HepG2 (cell line): Measurements from ENCODE around the gene METRNL. TPM values are rescaled to one million over a fixed set of nuclear protein-coding genes. Genes with fewer than 3 reads are reported as not detected.

Source experiments
- ATAC-seq: fragments of 200-7000 bp; cut with Tn5 transposase; 3 replicates; pipeline ENCODE4 v1.9.1; 2020; ENCODE audit warnings: mild to moderate bottlenecking, moderate library complexity
- BruUV-seq: library from RNA; stranded (reverse); fragments of 400-500 nt; replicated peaks from 2 replicates; lab custom pipeline; 2021; lab: Mats Ljungman, UMichigan
- CTCF ChIA-PET: fragments of 300-600 bp; formaldehyde crosslinking; extraction: SDS; loops from one replicate; lab custom pipeline; 2021; ENCODE audit warnings: low total read pairs, inconsistent platforms, low intra/inter-chr PET ratio; lab: Yijun Ruan, JAX
- POLR2A ChIA-PET: fragments of 350-600 bp; sonication (Branson Sonifier 250); formaldehyde crosslinking; loops from one replicate; lab custom pipeline; 2020; ENCODE audit warnings: antibody characterized with exemption, inconsistent platforms; lab: Yijun Ruan, JAX
- DNase-seq: peaks from one replicate; pipeline ENCODE4 v3.0.0-alpha.2; 2015; ENCODE audit warnings: low spot score
- FAIRE-seq: peaks from 3 replicates; lab custom pipeline; 2011; peaks lifted over from hg19 to GRCh38; lab: Jason Lieb, UNC
- H2AFZ ChIP-seq: one replicate; pipeline ENCODE4 v1.6.1; 2011; ENCODE audit warnings: low read length, inconsistent platforms
- H3K27ac ChIP-seq: fragments of 300-600 bp; 3 replicates; pipeline ENCODE4 v1.8.0; 2011; ENCODE audit warnings: mixed run types, mild to moderate bottlenecking, mixed read lengths, low read length, inconsistent platforms; ENCODE audit not compliant: insufficient read depth; ENCODE audit errors: extremely low read length
- H3K27me3 ChIP-seq, 2 experiments: fragments of 200-600 bp in 1 of 2; 2 replicates in 1 of 2; 3 replicates in 1 of 2; pipeline versions ENCODE4 v1.6.0 to v1.8.0; 2011; ENCODE audit warnings: low read length in 2 of 2, mild to moderate bottlenecking in 2 of 2, moderate library complexity in 2 of 2, inconsistent platforms in 1 of 2; ENCODE audit not compliant: insufficient read depth in 2 of 2, control insufficient read depth in 1 of 2
- H3K36me3 ChIP-seq, 2 experiments: fragments of 200-600 bp in 1 of 2; replicated peaks in 1 of 2; 2 replicates in 1 of 2; 3 replicates in 1 of 2; pipeline versions ENCODE4 v1.5.1 to v1.8.0; 2011; ENCODE audit warnings: low read length in 2 of 2, inconsistent platforms in 1 of 2; ENCODE audit not compliant: insufficient read depth in 2 of 2, control insufficient read depth in 1 of 2
- H3K4me1 ChIP-seq: 2 replicates; pipeline ENCODE4 v1.5.1; 2012; ENCODE audit warnings: low read length, inconsistent platforms; ENCODE audit not compliant: insufficient read depth
- H3K4me2 ChIP-seq: 2 replicates; pipeline ENCODE4 v1.6.0; 2011; ENCODE audit warnings: low read depth, low read length, inconsistent platforms
- H3K4me3 ChIP-seq, 3 experiments: fragments of 200-600 bp in 1 of 3; sonication (generic), shearing (Covaris generic) in 1 of 3; replicated peaks in 1 of 3; 2 replicates each; pipeline ENCODE4 v1.5.1; 2011 to 2016; ENCODE audit warnings: low read length in 3 of 3, inconsistent platforms in 2 of 3, low read depth in 2 of 3, mild to moderate bottlenecking in 2 of 3, control low read depth in 1 of 3, mixed read lengths in 1 of 3; ENCODE audit not compliant: insufficient read depth in 1 of 3
- H3K79me2 ChIP-seq: one replicate; pipeline ENCODE4 v1.6.1; 2011; ENCODE audit warnings: low read length, inconsistent platforms; ENCODE audit not compliant: insufficient read depth
- H3K9ac ChIP-seq: 2 replicates; pipeline ENCODE4 v1.6.0; 2011; ENCODE audit warnings: mild to moderate bottlenecking, low read depth, low read length, inconsistent platforms; ENCODE audit not compliant: insufficient read depth
- H3K9me3 ChIP-seq: 2 replicates; pipeline ENCODE4 v1.5.1; 2012; ENCODE audit warnings: mild to moderate bottlenecking, low read length
- H4K20me1 ChIP-seq: 2 replicates; pipeline ENCODE4 v1.6.0; 2011; ENCODE audit warnings: inconsistent platforms, mild to moderate bottlenecking, low read length, moderate library complexity; ENCODE audit not compliant: insufficient read depth
- ELF4 ChIP-seq: sonication (generic); formaldehyde crosslinking; IDR thresholded peaks from 2 replicates; pipeline ENCODE4 v1.5.0; 2020; ENCODE audit warnings: missing genetic modification reagents, mild to moderate bottlenecking, moderate library complexity, borderline replicate concordance
- HNRNPUL1 ChIP-seq: fragments of 200-400 bp; formaldehyde crosslinking; IDR thresholded peaks from 2 replicates; pipeline ENCODE4 v1.6.1; 2017; ENCODE audit warnings: low read depth, mild to moderate bottlenecking, low read length, moderate library complexity
- KAT7 ChIP-seq: IDR thresholded peaks from 2 replicates; pipeline ENCODE4 v1.6.1; 2018; ENCODE audit warnings: borderline replicate concordance, missing compliant biosample characterization
- KDM2A ChIP-seq: sonication (generic); formaldehyde crosslinking; IDR thresholded peaks from 2 replicates; pipeline ENCODE4 v1.4.0; 2020; ENCODE audit warnings: low read depth, missing genetic modification reagents, borderline replicate concordance
- NONO ChIP-seq, 2 experiments: fragments of 450-650 bp in 1 of 2; sonication (generic) in 1 of 2; formaldehyde crosslinking in 1 of 2; IDR thresholded peaks in 1 of 2; conservative IDR thresholded peaks in 1 of 2; 2 replicates each; pipeline versions ENCODE4 v1.6.1 to v1.8.0; 2017 to 2022; ENCODE audit warnings: mild to moderate bottlenecking in 1 of 2, missing genetic modification reagents in 1 of 2, moderate library complexity in 1 of 2
- PHF20 ChIP-seq: sonication (generic); formaldehyde crosslinking; IDR thresholded peaks from 2 replicates; pipeline ENCODE4 v1.5.0; 2020; ENCODE audit warnings: mild to moderate bottlenecking, missing genetic modification reagents
- ZNF44 ChIP-seq: sonication (generic); formaldehyde crosslinking; IDR thresholded peaks from 2 replicates; pipeline ENCODE4 v1.5.1; 2020; ENCODE audit warnings: mild to moderate bottlenecking, missing genetic modification reagents
- ZNF558 ChIP-seq: sonication (generic); formaldehyde crosslinking; IDR thresholded peaks from 2 replicates; pipeline ENCODE4 v1.9.0; 2022; ENCODE audit warnings: mild to moderate bottlenecking, missing genetic modification reagents, borderline replicate concordance
- WGBS: methylation state at CpG from one replicate; pipeline ENCODE4 v1.1.6; 2017; ENCODE audit warnings: low lambda C conversion rate; 5-methylcytosine and 5-hydroxymethylcytosine counted together
- in situ Hi-C: cut with HindIII; loops from 2 replicates; pipeline ENCODE4 v1.10.0; 2017; ENCODE audit warnings: low pct_unique_long_range_greater_than_20kb; ENCODE audit not compliant: extremely low pct_ligation_motif_present
- intact Hi-C: fragments of 100-400 bp; cut with micrococcal nuclease; formaldehyde crosslinking; loops from one replicate; pipeline ENCODE4 v1.10.0; 2022; ENCODE audit not compliant: unreplicated experiment
- polyA plus RNA-seq, 8 experiments: library from polyadenylated mRNA; depleted of rRNA in 3 of 8; stranded (reverse) in 7 of 8; unstranded in 1 of 8; fragments of >200 nt; fragmentation: Illumina TruSeq in 4 of 8; extraction: Trizol in 4 of 8; gene quantifications; 2 replicates each; pipeline versions ENCODE4 v1.2.1 to v1.2.3, GENCODE V29; 2011 to 2016; ENCODE audit warnings: low read depth in 4 of 8, missing spikeins in 1 of 8, mixed read lengths in 1 of 8; ENCODE audit not compliant: insufficient read depth in 1 of 8
- total RNA-seq, 5 experiments: library from RNA; depleted of rRNA; stranded (reverse); fragments of >200 nt; fragmentation: Illumina TruSeq; extraction: Trizol; gene quantifications; 2 replicates each; pipeline ENCODE4 v1.2.3, GENCODE V29; 2016; ENCODE audit warnings: low read depth in 1 of 5
- TF ChIP-seq, protein P1 (sequence below): sonication (generic); formaldehyde crosslinking; IDR thresholded peaks from 2 replicates; pipeline ENCODE4 v1.5.0; 2020; ENCODE audit warnings: mild to moderate bottlenecking, missing genetic modification reagents, borderline replicate concordance
- TF ChIP-seq, protein P2 (sequence below): sonication (generic); formaldehyde crosslinking; IDR thresholded peaks from 2 replicates; pipeline ENCODE4 v1.9.0; 2021; ENCODE audit warnings: mild to moderate bottlenecking, missing genetic modification reagents

METRNL gene
- total and polyA plus RNA-seq, 2 of the 13 experiments (the other 11 are each of a cell fraction or from before 2014, with no cell fraction given) = 0.66 to 0.84 TPM

DNA sequence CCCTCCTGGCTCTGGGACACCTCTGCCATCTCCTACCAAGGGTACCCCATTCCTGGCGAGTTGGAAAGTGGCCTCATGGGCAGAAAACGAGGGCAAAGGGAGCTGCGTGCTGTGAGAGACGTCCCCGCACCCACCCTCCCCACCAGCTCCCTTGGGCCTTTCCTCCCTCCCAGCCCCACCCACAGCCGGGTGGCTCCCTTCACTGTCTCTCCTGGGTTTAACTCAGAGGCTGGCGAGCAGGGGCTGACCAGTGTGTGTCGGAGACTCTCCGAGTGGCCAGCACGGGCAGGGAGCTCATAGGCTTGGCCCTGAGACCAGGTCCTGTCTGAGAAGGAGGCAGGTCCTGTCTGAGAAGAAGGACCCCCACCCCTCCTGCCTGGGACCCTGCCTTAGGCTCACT lies 26.1 kb downstream of the METRNL start:
- Histone ChIP-seq H3K9me3 (no peaks in the 10 kb centered on the region), H3K36me3 (no peaks in the 10 kb centered on the region), H3K4me1 (peaks cover 9% of the 10 kb centered on the region), H3K79me2 (no peaks in the 10 kb centered on the region), H3K4me2 (no peak overlapping the region), H3K27me3 (peaks cover 28 to 75% of the 10 kb centered on the region in 2 experiments), H3K27ac (no peak overlapping the region), H3K9ac (no peak overlapping the region), H3K4me3 (no peak overlapping the region), H2AFZ (no peak overlapping the region), H4K20me1 (no peaks in the 10 kb centered on the region; the same call in 1 of the 2 replicates)
- ATAC-seq = no peak
- in situ Hi-C loops (no loop called here), intact Hi-C loops (no loop called here)
- DNase-seq = no peak
- ChIA-PET POLR2A (no interaction called here), CTCF (interaction anchor here (1.6 kb wide), 1 partner anchor 100 kb away, joined by 5 read pairs; no protein-coding TSS in a partner anchor)
- FAIRE-seq = no peak
- 30% methylated on average over 10 of the region's 10 CpGs for WGBS
- no TSS peak for BruUV-seq
- TF ChIP-seq KAT7 (no peak), HNRNPUL1 (no peak), ZNF558 (CRISPR knock-in tag) (no peak), NONO (IDR thresholded peaks at IDR 0.05) (no peak), NONO (CRISPR knock-in tag; conservative IDR thresholded peaks at IDR 0.05) (no peak), ELF4 (CRISPR knock-in tag) (no peak), KDM2A (CRISPR knock-in tag) (no peak), PHF20 (CRISPR knock-in tag) (no peak), ZNF44 (no peak)
- TF ChIP-seq, protein P1, sequence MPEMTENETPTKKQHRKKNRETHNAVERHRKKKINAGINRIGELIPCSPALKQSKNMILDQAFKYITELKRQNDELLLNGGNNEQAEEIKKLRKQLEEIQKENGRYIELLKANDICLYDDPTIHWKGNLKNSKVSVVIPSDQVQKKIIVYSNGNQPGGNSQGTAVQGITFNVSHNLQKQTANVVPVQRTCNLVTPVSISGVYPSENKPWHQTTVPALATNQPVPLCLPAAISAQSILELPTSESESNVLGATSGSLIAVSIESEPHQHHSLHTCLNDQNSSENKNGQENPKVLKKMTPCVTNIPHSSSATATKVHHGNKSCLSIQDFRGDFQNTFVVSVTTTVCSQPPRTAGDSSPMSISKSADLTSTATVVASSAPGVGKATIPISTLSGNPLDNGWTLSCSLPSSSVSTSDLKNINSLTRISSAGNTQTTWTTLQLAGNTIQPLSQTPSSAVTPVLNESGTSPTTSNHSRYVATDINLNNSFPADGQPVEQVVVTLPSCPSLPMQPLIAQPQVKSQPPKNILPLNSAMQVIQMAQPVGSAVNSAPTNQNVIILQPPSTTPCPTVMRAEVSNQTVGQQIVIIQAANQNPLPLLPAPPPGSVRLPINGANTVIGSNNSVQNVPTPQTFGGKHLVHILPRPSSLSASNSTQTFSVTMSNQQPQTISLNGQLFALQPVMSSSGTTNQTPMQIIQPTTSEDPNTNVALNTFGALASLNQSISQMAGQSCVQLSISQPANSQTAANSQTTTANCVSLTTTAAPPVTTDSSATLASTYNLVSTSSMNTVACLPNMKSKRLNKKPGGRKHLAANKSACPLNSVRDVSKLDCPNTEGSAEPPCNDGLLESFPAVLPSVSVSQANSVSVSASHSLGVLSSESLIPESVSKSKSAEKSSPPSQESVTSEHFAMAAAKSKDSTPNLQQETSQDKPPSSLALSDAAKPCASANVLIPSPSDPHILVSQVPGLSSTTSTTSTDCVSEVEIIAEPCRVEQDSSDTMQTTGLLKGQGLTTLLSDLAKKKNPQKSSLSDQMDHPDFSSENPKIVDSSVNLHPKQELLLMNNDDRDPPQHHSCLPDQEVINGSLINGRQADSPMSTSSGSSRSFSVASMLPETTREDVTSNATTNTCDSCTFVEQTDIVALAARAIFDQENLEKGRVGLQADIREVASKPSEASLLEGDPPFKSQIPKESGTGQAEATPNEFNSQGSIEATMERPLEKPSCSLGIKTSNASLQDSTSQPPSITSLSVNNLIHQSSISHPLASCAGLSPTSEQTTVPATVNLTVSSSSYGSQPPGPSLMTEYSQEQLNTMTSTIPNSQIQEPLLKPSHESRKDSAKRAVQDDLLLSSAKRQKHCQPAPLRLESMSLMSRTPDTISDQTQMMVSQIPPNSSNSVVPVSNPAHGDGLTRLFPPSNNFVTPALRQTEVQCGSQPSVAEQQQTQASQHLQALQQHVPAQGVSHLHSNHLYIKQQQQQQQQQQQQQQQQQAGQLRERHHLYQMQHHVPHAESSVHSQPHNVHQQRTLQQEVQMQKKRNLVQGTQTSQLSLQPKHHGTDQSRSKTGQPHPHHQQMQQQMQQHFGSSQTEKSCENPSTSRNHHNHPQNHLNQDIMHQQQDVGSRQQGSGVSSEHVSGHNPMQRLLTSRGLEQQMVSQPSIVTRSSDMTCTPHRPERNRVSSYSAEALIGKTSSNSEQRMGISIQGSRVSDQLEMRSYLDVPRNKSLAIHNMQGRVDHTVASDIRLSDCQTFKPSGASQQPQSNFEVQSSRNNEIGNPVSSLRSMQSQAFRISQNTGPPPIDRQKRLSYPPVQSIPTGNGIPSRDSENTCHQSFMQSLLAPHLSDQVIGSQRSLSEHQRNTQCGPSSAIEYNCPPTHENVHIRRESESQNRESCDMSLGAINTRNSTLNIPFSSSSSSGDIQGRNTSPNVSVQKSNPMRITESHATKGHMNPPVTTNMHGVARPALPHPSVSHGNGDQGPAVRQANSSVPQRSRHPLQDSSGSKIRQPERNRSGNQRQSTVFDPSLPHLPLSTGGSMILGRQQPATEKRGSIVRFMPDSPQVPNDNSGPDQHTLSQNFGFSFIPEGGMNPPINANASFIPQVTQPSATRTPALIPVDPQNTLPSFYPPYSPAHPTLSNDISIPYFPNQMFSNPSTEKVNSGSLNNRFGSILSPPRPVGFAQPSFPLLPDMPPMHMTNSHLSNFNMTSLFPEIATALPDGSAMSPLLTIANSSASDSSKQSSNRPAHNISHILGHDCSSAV (CRISPR knock-in tag) = no peak
- TF ChIP-seq, protein P2, sequence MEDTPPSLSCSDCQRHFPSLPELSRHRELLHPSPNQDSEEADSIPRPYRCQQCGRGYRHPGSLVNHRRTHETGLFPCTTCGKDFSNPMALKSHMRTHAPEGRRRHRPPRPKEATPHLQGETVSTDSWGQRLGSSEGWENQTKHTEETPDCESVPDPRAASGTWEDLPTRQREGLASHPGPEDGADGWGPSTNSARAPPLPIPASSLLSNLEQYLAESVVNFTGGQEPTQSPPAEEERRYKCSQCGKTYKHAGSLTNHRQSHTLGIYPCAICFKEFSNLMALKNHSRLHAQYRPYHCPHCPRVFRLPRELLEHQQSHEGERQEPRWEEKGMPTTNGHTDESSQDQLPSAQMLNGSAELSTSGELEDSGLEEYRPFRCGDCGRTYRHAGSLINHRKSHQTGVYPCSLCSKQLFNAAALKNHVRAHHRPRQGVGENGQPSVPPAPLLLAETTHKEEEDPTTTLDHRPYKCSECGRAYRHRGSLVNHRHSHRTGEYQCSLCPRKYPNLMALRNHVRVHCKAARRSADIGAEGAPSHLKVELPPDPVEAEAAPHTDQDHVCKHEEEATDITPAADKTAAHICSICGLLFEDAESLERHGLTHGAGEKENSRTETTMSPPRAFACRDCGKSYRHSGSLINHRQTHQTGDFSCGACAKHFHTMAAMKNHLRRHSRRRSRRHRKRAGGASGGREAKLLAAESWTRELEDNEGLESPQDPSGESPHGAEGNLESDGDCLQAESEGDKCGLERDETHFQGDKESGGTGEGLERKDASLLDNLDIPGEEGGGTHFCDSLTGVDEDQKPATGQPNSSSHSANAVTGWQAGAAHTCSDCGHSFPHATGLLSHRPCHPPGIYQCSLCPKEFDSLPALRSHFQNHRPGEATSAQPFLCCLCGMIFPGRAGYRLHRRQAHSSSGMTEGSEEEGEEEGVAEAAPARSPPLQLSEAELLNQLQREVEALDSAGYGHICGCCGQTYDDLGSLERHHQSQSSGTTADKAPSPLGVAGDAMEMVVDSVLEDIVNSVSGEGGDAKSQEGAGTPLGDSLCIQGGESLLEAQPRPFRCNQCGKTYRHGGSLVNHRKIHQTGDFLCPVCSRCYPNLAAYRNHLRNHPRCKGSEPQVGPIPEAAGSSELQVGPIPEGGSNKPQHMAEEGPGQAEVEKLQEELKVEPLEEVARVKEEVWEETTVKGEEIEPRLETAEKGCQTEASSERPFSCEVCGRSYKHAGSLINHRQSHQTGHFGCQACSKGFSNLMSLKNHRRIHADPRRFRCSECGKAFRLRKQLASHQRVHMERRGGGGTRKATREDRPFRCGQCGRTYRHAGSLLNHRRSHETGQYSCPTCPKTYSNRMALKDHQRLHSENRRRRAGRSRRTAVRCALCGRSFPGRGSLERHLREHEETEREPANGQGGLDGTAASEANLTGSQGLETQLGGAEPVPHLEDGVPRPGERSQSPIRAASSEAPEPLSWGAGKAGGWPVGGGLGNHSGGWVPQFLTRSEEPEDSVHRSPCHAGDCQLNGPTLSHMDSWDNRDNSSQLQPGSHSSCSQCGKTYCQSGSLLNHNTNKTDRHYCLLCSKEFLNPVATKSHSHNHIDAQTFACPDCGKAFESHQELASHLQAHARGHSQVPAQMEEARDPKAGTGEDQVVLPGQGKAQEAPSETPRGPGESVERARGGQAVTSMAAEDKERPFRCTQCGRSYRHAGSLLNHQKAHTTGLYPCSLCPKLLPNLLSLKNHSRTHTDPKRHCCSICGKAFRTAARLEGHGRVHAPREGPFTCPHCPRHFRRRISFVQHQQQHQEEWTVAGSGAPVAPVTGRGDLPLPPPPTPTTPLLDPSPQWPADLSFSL = no peak
